OCI-LY3 (cell line): ENCODE results near the gene SLC25A25.

Source experiments
- CTCF ChIP-seq: fragments of 200-600, 300-600 bp; sonication (generic); IDR thresholded peaks from 2 replicates; pipeline ENCODE4 v1.5.1; 2014; ENCODE audit warnings: antibody characterized with exemption, low read length, low read depth
- EZH2phosphoT487 ChIP-seq: fragments of 200-600 bp; shearing (Covaris generic); IDR thresholded peaks from 2 replicates; pipeline ENCODE4 v1.6.1; 2018; ENCODE audit warnings: antibody characterized with exemption, mixed run types, low read depth

GRCh38 chr9:128103589-128103962, 35.5 kb downstream of the SLC25A25 start:
- peak; percentile 50 for TF ChIP-seq CTCF
- TF ChIP-seq EZH2phosphoT487 = no peak
